Measurements from ENCODE around the gene ZC3HAV1.
A peak's percentile ranks its signal among the peaks of the same experiment; 100 is the strongest.
"Not testable (repeated sequence)": the region's sequence is repeated elsewhere in the genome, so short reads cannot be mapped to it uniquely, and the experiment has no call there.

ZC3HAV1 gene

DNA sequence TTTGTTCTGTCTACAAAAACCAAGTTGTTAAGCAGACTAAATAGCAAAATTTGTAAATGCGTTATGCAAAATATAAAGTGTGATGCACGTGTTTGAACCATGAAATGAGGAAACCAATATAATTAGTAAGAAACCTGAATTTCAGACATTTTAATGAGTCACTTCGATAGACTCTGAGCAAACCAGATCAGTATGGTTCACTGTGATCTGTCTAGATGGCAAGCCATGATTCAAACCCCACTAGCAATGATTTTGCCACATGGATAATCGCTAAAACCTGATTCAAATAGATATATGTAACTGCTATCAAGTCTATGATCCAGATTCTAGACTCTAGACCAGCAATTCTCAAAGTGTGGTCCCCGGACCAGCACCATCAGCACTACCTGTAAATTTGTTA lies 24.8 kb downstream of the ZC3HAV1 start:
- peak; percentile 81 to 84 for ATAC-seq

- no peak for ATAC-seq
These were observed 27.9 kb downstream of the ZC3HAV1 start for GRCh38 chr7:139081584-139081983.

DNA sequence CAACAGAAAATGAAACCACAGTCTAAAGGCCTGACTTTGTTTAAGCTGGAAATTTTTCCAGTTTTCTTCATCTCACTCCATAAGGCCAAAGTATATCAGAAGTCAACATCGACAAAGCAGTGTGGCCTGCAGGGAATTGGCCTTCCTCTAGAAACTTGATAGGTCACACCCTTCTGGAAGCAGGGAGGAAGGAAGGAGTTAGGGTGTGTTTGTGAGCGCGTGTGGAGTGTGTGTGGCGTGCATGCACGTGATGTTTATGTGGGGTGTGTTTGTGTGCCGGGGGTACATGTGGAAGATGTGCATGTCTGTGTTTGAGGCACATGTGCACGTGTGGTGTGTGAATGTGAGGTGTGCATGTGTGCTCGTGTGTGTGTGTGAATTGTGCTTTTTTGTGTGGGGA lies 28.6 kb downstream of the ZC3HAV1 start:
- no peak for ATAC-seq

DNA sequence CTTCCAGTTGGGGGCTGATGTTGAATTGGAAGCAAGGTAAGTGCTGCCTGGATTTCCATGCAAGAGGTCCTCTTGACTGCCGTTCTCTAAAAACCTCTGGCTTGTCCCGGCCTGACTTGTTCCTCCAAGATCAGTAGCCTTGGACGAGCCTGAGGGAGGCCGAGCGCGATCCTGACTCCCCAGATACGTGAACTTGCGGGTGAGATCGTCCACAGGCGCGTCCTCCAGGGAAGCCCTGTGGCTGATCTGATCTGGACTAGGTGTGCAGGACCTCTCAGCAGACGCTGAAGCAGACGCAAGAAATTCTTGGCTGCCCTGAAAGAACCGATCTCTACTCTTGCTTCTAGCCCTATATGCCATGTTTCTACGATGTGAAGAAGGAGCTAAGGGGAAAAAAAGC lies 29.7 kb downstream of the ZC3HAV1 start:
- no peak for ATAC-seq

DNA sequence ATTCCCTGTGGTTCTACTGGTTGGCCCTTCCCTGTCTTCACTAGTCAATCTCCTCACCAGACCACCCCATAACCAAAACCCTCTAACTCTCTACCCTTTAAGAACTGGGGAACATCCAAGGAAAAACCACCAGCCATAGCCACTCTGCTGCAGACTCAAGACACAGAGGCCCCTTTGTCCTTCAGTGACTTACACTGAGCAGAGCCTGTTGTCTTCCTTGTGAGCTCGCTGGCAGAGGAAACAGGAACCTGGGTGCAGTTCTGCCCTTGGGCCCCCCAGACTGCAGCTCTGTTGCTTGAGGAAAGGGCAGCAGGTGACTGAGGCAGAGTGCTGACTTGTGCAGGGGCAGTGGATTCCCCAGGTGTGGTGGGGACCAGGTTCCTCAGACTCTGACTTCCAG lies 30.6 kb downstream of the ZC3HAV1 start:
- no peak for ATAC-seq

GRCh38 chr7:139078399-139078798 lies 31.1 kb downstream of the ZC3HAV1 start:
- ATAC-seq: no peak

- ATAC-seq: not testable (repeated sequence)
These were observed 31.8 kb downstream of the ZC3HAV1 start for GRCh38 chr7:139077706-139078105.

DNA sequence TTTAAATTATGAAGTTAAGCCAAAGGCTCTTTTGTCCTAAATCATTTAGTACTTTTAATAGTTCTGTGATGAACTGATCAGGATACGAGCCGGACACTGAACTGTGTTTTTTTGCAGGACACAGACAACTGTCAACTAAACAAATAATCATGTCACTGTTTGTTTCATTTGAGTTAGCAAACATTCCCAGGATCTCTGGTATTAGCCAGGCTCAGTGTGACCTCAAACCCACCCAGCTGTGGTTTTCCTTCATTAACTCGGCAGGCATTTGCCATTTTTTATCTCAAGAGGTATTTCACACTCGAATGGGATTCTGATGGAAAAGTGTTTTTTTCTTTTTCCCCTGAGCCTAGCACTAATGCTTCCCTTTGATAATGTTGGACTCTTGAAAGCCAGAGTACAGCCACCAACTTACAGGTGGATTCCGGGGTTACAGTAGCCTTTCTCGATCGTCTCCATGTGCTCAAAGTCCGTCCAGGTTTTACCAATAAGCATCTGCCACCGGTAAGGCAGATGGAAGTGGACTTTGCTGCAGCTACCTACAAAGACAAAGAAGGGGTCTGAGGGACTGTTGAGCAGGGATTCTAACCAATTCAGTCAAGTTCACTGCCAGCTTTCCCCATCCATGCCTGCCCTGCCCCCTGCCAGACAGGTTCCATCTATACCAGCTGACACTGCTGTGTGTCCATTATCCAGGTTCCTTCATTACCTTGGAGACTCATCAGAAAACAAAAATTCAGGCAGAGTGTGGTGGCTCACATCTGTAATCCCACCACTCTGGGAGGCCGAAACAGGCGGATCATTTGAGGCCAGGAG lies 33.4 kb downstream of the ZC3HAV1 start:
- no peak for ATAC-seq

DNA sequence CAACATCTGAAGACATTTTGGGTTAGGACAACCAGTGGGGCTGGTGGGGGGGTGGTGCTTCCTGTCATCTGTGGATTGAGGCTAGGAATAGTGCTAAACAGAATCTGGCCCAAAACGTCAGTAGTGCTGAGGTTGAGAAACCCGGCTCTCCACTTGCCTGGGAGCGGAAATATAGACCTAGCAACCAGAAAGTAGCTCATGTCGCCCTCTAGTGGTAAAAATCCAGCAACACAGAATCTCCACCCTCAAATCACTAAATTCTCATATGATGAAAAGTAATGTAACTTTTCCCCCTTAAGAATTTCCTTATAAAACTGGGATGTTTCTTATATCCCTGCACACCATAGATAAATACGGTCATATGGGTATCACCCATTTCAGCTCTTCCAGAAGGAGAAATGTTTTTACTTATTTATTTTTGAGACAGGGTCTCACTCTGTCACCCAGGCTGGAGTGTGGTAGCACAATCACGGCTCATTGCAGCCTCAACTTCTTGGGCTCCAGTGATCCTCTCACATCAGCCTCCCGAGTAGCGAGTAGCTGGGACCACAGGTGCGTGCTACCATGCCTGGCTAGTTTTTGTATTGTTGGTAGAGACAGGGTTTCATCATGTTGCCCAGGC lies 34.4 kb downstream of the ZC3HAV1 start:
- ATAC-seq: peak; percentile 73 to 85

DNA sequence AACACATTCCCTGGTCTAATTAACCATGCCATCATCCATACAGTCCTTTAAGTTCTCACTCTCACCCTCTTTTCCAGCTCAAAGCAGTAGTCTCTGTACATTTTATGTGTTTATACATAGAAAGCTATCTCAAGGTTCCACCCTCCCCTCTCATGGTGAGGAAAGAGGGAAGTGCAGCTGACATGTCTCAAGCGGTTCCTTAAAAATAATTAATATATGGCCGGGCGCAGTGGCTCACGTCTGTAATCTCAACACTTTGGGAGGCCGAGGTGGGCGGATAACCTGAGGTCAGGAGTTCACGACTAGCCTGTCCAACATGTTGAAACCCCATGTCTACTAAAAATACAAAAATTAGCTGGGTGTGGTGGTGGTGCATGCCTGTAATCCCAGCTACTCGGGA lies 36.7 kb downstream of the ZC3HAV1 start:
- peak in 1 of 2 donors; percentile 18 for ATAC-seq

DNA sequence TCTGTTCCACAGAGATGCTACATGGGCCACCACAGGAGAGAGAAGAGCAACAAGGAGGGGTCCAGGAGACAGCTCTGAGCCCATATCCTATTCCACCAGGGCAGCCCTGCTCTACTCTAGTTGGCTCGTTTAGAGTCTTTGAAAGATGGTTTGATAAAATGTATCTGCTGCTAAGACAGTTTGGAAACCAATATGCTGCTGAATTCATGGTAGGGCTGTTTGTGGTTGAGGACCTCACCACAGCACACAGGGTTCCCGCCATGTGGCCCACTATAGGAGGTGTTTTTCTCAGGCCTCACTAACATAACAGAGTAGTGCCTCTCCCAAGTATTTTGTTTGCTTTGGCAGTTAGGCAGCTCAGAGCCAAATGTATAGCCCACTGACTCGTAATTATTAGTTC lies 37.8 kb downstream of the ZC3HAV1 start:
- ATAC-seq: no peak

DNA sequence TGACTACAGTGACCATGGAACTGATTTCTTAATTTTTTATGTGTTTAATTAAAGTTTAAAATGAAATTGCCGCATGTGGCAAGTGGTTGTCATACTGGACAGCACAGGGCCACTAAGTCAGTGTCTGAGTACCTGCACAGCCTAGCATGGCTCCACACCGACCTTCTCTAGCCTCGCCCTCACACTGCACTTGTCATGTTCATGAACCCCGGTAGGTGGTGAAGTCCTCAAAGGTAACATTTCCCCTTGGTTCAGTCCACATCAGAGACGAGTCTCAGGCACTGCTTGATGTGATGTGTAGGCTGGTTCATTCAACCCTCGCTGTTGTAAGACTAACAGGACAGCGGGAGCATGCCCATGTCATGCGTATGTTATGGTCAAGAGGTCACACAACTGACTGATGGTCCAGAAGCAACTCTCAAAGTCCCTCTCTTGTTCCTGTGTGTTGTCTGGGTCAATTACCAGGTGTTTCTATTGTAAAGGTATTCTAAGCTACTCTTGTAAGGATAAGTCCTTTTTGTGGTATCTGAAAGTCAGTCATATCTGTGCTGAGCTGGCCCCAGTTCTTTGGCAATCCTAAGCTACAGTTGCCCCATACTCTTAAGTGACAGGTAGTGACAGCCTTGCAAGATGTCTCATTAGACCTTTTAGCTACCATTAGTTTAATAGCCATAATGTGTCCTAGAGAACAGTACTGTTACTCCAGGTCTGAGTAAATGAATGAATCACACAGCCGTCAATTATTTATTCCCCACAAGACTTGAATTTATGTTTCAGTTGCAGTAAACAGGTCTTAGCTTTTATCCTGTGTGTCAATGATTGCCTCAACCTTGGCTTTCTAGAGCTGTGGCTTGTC lies 40.7 kb downstream of the ZC3HAV1 start:
- peak; percentile 76 to 84 for ATAC-seq

GRCh38 chr7:139066315-139066714 lies 43.2 kb downstream of the ZC3HAV1 start:
- ATAC-seq: no peak

DNA sequence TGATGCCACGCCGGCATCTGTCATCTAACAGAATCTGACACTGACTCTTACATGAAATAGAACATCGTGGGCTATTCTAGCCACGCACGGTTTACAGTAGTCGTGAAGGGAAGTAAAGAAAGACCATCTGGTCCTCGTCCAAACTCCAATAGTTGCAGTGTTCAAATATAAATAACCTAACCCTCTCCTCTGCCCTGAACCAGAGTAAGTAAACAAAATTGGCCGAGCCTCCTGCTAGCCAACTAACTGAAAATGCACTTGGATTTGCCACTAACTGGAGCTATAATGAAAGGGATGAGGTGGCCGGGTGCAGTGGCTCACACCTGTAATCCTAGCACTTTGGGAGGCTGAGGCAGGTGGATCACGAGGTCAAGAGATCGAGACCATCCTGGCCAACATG lies 44.2 kb downstream of the ZC3HAV1 start:
- no peak for ATAC-seq

- peak; percentile 26 to 57 for ATAC-seq
These were observed 48.1 kb downstream of the ZC3HAV1 start for GRCh38 chr7:139061416-139061815.

DNA sequence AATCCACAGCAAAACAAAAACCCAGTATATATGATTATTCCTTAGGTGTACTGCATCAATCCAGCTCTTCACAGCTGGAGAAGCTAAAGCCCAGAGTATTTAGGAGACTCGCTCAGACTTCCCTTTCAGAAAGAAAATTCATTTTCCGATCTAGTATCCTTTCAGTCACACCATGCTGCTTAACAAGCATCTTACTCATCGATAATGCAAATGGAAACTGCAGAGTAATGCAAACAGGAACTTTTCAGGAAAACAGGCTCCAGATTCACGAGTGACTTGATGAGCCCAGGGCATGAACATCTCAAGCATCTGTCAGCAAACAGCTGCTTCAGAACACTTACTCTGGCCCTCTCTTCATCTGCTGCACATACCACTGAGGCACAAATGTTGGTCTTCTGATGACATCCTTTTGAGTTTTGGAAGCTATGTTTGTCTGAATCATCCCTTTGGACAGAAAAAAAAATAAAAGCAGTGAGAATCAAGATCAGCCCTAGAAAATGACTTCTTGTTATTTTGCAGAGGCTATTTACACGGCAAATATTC lies 48.8 kb downstream of the ZC3HAV1 start:
- no peak for ATAC-seq

GRCh38 chr7:139059905-139060304 lies 49.6 kb downstream of the ZC3HAV1 start:
- no peak for ATAC-seq

DNA sequence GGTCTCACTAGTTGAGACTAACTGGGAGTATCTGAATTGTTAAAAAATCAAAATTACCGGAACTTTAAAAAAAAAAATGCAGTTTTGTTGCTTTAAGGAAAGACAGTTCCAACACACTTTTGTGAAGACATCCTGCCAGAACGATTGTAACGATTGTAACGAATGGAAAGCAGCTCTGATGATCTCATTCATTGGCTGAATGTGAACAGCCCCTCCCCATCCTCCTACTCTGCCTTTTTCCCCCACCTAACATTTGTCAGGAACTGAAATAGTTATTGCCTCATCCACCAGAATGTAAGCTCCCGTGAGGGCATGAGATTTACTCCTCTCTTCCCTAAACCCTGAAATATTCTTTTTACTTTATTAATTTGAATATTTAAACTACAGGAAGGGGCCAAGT lies 50.6 kb downstream of the ZC3HAV1 start:
- ATAC-seq: no peak

DNA sequence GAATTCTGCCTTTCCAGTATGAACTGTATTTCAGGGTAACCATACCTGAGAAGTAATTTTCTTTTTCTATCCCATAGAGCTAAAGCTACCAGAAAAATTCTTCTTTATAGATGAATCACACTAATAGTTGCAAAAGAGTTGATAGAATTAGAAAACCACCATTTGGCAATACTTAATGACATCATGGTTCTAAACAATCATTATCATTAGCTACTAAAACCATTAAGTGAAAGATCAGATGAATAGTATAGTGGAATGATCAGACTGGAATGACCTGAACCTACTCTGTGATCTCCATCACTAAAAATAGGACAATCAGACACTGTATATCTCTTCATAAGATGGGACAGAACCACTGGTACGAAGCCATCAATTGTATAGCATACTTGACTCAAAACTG lies 53.8 kb downstream of the ZC3HAV1 start:
- ATAC-seq: peak; percentile 28 to 48

GRCh38 chr7:139054656-139055055 lies 54.9 kb downstream of the ZC3HAV1 start:
- not testable (repeated sequence) for ATAC-seq

- ATAC-seq: no peak
These were observed 55.4 kb downstream of the ZC3HAV1 start for GRCh38 chr7:139054101-139054500.

GRCh38 chr7:139051655-139052054 lies 57.9 kb downstream of the ZC3HAV1 start:
- no peak for ATAC-seq

DNA sequence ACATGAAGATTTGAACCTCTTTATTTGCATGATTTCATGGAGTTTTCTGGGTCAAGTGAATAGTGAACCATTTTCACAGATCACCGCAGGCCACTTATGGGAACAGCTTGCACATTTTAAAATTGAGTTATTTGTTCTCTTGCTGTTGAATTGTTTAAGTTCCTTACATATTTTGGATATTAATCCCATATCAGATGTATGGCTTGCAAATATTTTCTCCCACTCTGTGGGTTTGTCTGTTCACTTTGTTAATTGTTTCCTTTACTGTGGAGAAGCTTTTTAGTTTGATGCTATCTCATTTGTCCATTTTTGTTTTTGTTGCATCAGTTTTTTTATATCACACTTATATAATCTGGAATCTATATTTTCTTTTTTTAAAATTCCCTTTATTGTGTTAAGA lies 59.6 kb downstream of the ZC3HAV1 start:
- ATAC-seq: no peak
